ENCODE data around the gene FRMD4A. TPM values are rescaled to one million over a fixed set of nuclear protein-coding genes. Genes with fewer than 3 reads are reported as not detected.

Gene FRMD4A
- total RNA-seq, 4 donors from 2014 or later = 27.5 to 40.4 (median 33.0) TPM

DNA sequence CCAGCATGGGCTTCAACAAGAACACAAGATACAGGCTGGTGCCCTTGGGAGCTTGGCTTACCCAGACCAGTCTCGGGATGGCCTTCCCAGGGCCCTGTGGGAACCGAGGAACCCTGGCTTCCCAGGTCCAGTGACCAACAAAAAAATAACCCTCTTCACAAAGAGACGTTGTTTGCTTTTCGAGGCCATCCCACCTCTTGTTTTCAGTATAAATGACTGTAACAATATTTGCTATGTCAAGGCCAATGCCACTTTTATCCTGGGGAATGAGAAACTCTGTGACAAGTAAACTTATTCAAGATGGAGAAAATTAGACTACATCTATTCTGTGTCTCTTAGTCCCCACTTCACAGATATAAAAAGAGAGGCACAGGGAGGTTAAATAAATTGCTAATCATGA, 605.1 kb downstream of the FRMD4A start:
- 88% methylated on average over 4 of the region's 4 CpGs for WGBS, 2 donors
- intact Hi-C loops (cut with DNase I; ENCODE audit: low total_unique reads) = no loop called here
- TF ChIP-seq, protein P1, sequence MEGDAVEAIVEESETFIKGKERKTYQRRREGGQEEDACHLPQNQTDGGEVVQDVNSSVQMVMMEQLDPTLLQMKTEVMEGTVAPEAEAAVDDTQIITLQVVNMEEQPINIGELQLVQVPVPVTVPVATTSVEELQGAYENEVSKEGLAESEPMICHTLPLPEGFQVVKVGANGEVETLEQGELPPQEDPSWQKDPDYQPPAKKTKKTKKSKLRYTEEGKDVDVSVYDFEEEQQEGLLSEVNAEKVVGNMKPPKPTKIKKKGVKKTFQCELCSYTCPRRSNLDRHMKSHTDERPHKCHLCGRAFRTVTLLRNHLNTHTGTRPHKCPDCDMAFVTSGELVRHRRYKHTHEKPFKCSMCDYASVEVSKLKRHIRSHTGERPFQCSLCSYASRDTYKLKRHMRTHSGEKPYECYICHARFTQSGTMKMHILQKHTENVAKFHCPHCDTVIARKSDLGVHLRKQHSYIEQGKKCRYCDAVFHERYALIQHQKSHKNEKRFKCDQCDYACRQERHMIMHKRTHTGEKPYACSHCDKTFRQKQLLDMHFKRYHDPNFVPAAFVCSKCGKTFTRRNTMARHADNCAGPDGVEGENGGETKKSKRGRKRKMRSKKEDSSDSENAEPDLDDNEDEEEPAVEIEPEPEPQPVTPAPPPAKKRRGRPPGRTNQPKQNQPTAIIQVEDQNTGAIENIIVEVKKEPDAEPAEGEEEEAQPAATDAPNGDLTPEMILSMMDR (IDR thresholded peaks at IDR 0.05) = no peak
- no peak for TF ChIP-seq POLR2A (IDR thresholded peaks at IDR 0.05)
- DNase-seq (ENCODE audit: low spot score in 2 of 2) = no peak
- H3K4me3 ChIP-seq (ENCODE audit: low read depth, poor library complexity, severe bottlenecking) = no peak overlapping the region

DNA sequence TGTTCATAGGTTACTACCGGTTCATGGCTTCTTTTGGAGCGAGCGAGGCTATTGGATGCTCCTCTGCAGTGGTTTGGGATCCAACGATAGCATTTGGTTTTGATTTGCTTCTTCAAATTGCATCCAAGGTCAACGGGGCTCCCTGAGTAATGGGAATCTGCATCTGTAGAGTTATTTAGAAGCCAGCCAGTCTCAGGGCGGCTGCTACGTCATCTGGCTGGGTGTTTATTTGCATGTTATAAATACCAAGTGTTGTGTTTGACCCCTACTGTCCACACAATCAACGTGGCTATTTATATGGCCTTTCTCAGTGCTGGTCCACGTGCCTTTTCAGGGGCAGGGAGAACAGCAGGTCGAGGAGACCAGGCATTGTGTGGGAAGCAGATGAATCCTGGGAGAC, 606.2 kb downstream of the FRMD4A start:
- H3K4me3 ChIP-seq (ENCODE audit: low read depth, poor library complexity, severe bottlenecking) = no peak overlapping the region
- DNase-seq (ENCODE audit: low spot score in 2 of 2) = no peak
- WGBS, 2 donors = 58 to 59% methylated on average over 10 of the region's 10 CpGs
- TF ChIP-seq, protein P1 (IDR thresholded peaks at IDR 0.05) = no peak
- no peak for TF ChIP-seq POLR2A (IDR thresholded peaks at IDR 0.05)
- intact Hi-C loops (cut with DNase I; ENCODE audit: low total_unique reads) = no loop called here

DNA sequence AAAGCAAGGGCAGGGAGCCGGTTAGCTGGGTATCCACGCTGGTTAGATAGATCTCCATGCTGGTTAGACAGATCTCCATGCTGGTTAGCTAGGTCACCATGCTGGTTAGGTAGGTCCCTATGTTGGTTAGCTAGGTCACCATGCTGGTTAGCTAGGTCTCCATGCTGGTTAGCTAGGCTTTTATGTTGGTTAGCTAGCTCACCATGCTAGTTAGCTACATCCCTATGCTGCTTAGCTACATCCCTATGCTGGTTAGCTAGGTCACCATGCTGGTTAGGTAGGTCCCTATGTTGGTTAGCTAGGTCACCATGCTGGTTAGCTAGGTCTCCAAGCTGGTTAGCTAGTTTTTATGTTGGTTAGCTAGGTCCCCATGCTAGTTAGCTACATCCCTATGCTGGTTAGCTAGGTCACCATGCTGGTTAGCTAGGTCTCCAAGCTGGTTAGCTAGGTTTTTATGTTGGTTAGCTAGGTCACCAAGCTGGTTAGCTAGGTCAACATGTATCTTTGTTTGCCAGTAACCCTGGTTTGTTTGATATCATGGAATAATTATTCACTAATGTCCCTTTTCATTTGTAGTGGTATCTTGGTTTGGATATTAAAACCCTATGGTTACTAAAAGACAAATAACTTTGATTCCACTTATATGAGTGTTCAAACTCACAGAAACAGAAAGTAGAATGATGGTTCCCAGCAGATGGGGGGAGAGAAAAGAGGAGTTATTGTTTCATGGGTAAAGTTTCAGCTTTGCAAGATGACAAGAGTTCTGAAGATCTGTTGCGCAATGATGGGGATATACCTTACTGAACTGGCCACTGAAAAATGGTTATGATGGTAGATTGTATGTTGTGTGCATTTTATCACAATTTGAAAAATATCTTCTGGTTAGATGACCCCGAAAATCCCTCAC, 607.7 kb downstream of the FRMD4A start:
- intact Hi-C loops (cut with DNase I; ENCODE audit: low total_unique reads) = no loop called here
- no peak for DNase-seq (ENCODE audit: low spot score in 2 of 2)
- WGBS, 2 donors = 93 to 94% methylated on average over 4 of the region's 4 CpGs
- no peak for TF ChIP-seq POLR2A (IDR thresholded peaks at IDR 0.05)
- TF ChIP-seq, protein P1 (IDR thresholded peaks at IDR 0.05) = no peak
- H3K4me3 ChIP-seq (ENCODE audit: low read depth, poor library complexity, severe bottlenecking) = no peak overlapping the region

DNA sequence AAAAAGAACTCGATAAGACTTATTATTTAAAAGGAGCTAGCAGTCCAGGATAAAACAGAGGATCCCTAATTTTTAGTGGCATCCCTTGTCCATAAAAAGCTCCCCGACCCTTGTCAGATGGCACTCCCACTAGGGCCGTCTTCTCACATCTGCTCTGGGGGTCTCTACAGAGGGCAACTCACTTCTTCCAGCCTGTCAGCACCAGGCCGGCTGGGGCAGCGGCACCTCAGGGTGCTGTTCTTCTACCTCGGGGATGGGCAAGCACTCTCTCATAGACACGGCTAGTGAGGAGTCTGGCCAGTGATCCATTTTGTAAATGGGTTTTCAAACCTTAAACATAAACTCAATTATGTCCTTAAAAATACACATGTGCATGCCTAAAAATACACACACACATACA, 609.2 kb downstream of the FRMD4A start:
- intact Hi-C loops (cut with DNase I; ENCODE audit: low total_unique reads) = no loop called here
- TF ChIP-seq, protein P1 (IDR thresholded peaks at IDR 0.05) = no peak
- no peak for TF ChIP-seq POLR2A (IDR thresholded peaks at IDR 0.05)
- 95 to 98% methylated on average over 7 of the region's 7 CpGs for WGBS, 2 donors
- no peak for DNase-seq (ENCODE audit: low spot score in 2 of 2)
- no peak overlapping the region for H3K4me3 ChIP-seq (ENCODE audit: low read depth, poor library complexity, severe bottlenecking)

DNA sequence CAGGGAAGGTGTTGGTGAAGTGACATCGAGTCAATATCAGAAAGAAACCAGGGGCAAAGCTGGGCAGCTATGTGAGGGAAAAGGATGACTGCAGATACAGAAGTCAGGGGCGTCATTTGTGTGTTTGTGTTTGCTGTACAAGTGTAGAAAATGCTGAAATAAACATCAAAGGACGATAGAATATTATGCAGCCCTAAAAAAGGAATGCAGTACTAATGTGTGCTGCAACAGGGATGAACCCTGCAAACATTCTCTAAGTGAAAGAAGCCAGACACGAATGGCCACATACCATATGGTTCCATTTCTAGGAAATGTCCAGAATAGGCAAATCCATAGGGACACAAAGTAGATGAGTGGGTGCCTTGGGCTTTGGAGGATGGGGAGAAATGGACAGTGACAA, 610.0 kb downstream of the FRMD4A start:
- no peak for TF ChIP-seq POLR2A (IDR thresholded peaks at IDR 0.05)
- TF ChIP-seq, protein P1 (IDR thresholded peaks at IDR 0.05) = no peak
- H3K4me3 ChIP-seq (ENCODE audit: low read depth, poor library complexity, severe bottlenecking) = no peak overlapping the region
- 81 to 86% methylated on average over 4 of the region's 4 CpGs for WGBS, 2 donors
- intact Hi-C loops (cut with DNase I; ENCODE audit: low total_unique reads) = no loop called here
- DNase-seq (ENCODE audit: low spot score in 2 of 2) = no peak
